PC-3 (cell line): ENCODE results near the gene CEP41. TPM values are rescaled to one million over a fixed set of nuclear protein-coding genes. Genes with fewer than 3 reads are reported as not detected.

ENCODE experiments used
- ATAC-seq: fragments of 200-7000 bp; cut with Tn5 transposase; 2 replicates; pipeline ENCODE4 v1.9.1; 2020; ENCODE audit warnings: mild to moderate bottlenecking, moderate library complexity
- BruUV-seq: library from RNA; stranded (reverse); fragments of 400-500 nt; replicated peaks from 2 replicates; lab custom pipeline; 2021; lab: Mats Ljungman, UMichigan
- CTCF ChIA-PET: fragments of 300-600 bp; sonication (Branson Sonifier 250); formaldehyde crosslinking; loops from one replicate; lab custom pipeline; 2022; ENCODE audit warnings: antibody characterized with exemption; lab: Charles Lee
- POLR2A ChIA-PET: fragments of 300-600 bp; sonication (Branson Sonifier 250); formaldehyde crosslinking; loops from one replicate; lab custom pipeline; 2022; ENCODE audit warnings: antibody characterized with exemption; ENCODE audit not compliant: unreplicated experiment; lab: Charles Lee
- DNase-seq: peaks from one replicate; pipeline ENCODE4 v3.0.0-alpha.2; 2015
- H2AFZ ChIP-seq: fragments of 300-600 bp; sonication (generic); 2 replicates; pipeline ENCODE4 v1.6.0; 2016; ENCODE audit warnings: antibody characterized with exemption, low read length
- H3F3A ChIP-seq: fragments of 300-600 bp; sonication (generic); one replicate; pipeline ENCODE4 v1.6.0; 2017; ENCODE audit warnings: antibody characterized with exemption, low read length, control low read depth, mild to moderate bottlenecking; ENCODE audit not compliant: unreplicated experiment
- H3K27ac ChIP-seq: fragments of 300-600 bp; sonication (generic); 2 replicates; pipeline ENCODE4 v1.5.1; 2016; ENCODE audit warnings: mild to moderate bottlenecking, low read length
- H3K27me3 ChIP-seq: fragments of 300-600 bp; sonication (generic); 2 replicates; pipeline ENCODE4 v1.6.1; 2016; ENCODE audit warnings: low read length, mixed read lengths
- H3K36me3 ChIP-seq: fragments of 300-600 bp; sonication (generic); 2 replicates; pipeline ENCODE4 v1.6.1; 2016; ENCODE audit warnings: low read depth, mixed run types, low read length, mixed read lengths
- H3K4me1 ChIP-seq: fragments of 300-600 bp; sonication (generic); 2 replicates; pipeline ENCODE4 v1.5.1; 2016; ENCODE audit warnings: low read length; ENCODE audit not compliant: insufficient read depth
- H3K4me2 ChIP-seq: fragments of 300-600 bp; sonication (generic); 2 replicates; pipeline ENCODE4 v1.6.0; 2016; ENCODE audit warnings: low read length
- H3K4me3 ChIP-seq: fragments of 300-600 bp; sonication (generic); 2 replicates; pipeline ENCODE4 v1.5.1; 2016; ENCODE audit warnings: mild to moderate bottlenecking, low read length, mixed read lengths
- H3K79me2 ChIP-seq: fragments of 300-600 bp; sonication (generic); 2 replicates; pipeline ENCODE4 v1.6.1; 2017; ENCODE audit warnings: low read length, mixed read lengths
- H3K9ac ChIP-seq: fragments of 300-600 bp; sonication (generic); 2 replicates; pipeline ENCODE4 v1.6.0; 2016; ENCODE audit warnings: mild to moderate bottlenecking, low read length
- H3K9me2 ChIP-seq: fragments of 300-600 bp; sonication (generic); replicated peaks from 2 replicates; pipeline ENCODE4 v1.6.1; 2016; ENCODE audit warnings: mixed run types, low read length, mixed read lengths
- H3K9me3 ChIP-seq: fragments of 300-600 bp; sonication (generic); 2 replicates; pipeline ENCODE4 v1.6.1; 2016; ENCODE audit warnings: low read length, mixed read lengths
- H4K20me1 ChIP-seq: fragments of 300-600 bp; sonication (generic); 2 replicates; pipeline ENCODE4 v1.6.1; 2016; ENCODE audit warnings: low read length, mixed read lengths
- EZH2 ChIP-seq: fragments of 300-600 bp; sonication (generic); IDR thresholded peaks from one replicate; pipeline ENCODE4 v1.6.1; 2017; ENCODE audit warnings: antibody characterized with exemption, mild to moderate bottlenecking, low read length; ENCODE audit not compliant: unreplicated experiment
- EZH2phosphoT487 ChIP-seq: fragments of 300-600 bp; sonication (generic); IDR thresholded peaks from 2 replicates; pipeline ENCODE4 v1.6.1; 2018; ENCODE audit warnings: mild to moderate bottlenecking, antibody characterized with exemption, low read length, borderline replicate concordance
- intact Hi-C: fragments of 100-400 bp; cut with micrococcal nuclease; formaldehyde crosslinking; loops from 2 replicates; pipeline ENCODE4 v1.9.0; 2023
- total RNA-seq: library from RNA; depleted of rRNA; stranded (reverse); fragments of >200 nt; gene quantifications from 2 replicates; pipeline ENCODE4 v1.2.3, GENCODE V29; 2014
- TF ChIP-seq, protein P1 (sequence below): fragments of 300-600 bp; sonication (generic); conservative IDR thresholded peaks from 2 replicates; pipeline ENCODE4 v1.5.1; 2017; ENCODE audit warnings: antibody characterized with exemption, low read depth, mild to moderate bottlenecking, low read length

The CEP41 gene
- total RNA-seq, 1 experiment from 2014 or later: 10.4 TPM

DNA sequence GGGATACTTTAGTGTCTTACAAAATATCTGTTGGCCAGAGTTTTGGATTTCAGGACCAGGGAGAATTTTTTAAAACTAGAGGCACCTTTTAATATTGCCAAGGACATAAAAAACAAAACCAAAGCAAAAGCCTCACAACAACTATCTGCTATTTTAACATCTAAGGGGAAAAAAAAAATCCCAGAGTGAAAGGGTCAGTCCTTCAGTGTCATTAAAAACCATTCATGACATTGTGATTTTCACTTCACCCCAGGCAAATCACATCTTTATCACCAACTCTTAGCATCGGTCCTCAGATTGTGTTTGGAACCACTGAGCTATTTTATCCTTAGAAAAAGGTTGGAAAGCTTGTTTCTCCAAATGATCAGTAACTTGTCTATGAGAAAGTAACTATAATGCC, 10.7 kb downstream of the CEP41 start:
- Histone ChIP-seq H3F3A (no peaks in the 10 kb centered on the region), H3K36me3 (no peaks in the 10 kb centered on the region; the same call in 1 of the 2 replicates), H3K79me2 (no peaks in the 10 kb centered on the region), H3K9me3 (no peaks in the 10 kb centered on the region), H3K4me3 (no peak overlapping the region), H3K4me2 (no peak overlapping the region), H3K27me3 (no peaks in the 10 kb centered on the region), H3K9me2 (no peaks in the 10 kb centered on the region), H3K27ac (no peak overlapping the region), H3K4me1 (peaks cover 10% of the 10 kb centered on the region), H3K9ac (no peak overlapping the region), H4K20me1 (no peaks in the 10 kb centered on the region), H2AFZ (no peak overlapping the region)
- intact Hi-C loops: no loop called here
- no peak for ATAC-seq
- no TSS peak for BruUV-seq
- TF ChIP-seq EZH2phosphoT487 (no peak), EZH2 (no peak)
- DNase-seq: no peak
- ChIA-PET CTCF (no interaction called here), POLR2A (no interaction called here)

DNA sequence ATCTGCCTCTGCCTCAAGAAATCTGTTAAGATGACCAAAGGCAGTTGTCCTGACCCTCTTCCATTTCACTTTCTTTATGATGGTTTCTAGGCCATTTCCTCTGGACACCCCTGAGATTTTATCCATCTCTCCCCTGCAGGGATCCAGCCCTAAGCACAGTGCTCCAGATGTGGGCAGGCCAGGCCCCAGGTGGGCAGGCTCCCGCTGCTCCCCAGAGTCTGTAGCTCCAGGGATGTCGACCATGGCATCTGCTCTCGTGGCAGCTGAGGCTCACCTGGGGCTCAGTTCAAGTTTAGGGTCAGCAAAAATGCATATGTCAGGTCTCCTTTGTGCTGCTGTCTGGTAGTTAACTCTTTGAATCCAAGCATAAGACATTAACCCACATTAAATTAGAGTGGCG, 11.8 kb downstream of the CEP41 start:
- Histone ChIP-seq H2AFZ (no peak overlapping the region), H4K20me1 (no peaks in the 10 kb centered on the region), H3K4me1 (peaks cover 10% of the 10 kb centered on the region), H3K4me3 (no peak overlapping the region), H3K4me2 (no peak overlapping the region), H3K36me3 (no peaks in the 10 kb centered on the region; the same call in 1 of the 2 replicates), H3K27ac (no peak overlapping the region), H3K27me3 (no peaks in the 10 kb centered on the region), H3F3A (no peaks in the 10 kb centered on the region), H3K9ac (no peak overlapping the region), H3K9me2 (no peaks in the 10 kb centered on the region), H3K9me3 (no peaks in the 10 kb centered on the region), H3K79me2 (no peaks in the 10 kb centered on the region)
- no peak for DNase-seq
- ATAC-seq: no peak
- POLR2A ChIA-PET: no interaction called here
- CTCF ChIA-PET: no interaction called here
- intact Hi-C loops: loop anchor here (10.0 kb wide), 2 partner anchors 184 to 354 kb away; partner anchors contain the start of gene KLHDC10
- BruUV-seq: no TSS peak
- TF ChIP-seq, protein P1, sequence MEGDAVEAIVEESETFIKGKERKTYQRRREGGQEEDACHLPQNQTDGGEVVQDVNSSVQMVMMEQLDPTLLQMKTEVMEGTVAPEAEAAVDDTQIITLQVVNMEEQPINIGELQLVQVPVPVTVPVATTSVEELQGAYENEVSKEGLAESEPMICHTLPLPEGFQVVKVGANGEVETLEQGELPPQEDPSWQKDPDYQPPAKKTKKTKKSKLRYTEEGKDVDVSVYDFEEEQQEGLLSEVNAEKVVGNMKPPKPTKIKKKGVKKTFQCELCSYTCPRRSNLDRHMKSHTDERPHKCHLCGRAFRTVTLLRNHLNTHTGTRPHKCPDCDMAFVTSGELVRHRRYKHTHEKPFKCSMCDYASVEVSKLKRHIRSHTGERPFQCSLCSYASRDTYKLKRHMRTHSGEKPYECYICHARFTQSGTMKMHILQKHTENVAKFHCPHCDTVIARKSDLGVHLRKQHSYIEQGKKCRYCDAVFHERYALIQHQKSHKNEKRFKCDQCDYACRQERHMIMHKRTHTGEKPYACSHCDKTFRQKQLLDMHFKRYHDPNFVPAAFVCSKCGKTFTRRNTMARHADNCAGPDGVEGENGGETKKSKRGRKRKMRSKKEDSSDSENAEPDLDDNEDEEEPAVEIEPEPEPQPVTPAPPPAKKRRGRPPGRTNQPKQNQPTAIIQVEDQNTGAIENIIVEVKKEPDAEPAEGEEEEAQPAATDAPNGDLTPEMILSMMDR: no peak
- TF ChIP-seq EZH2 (no peak), EZH2phosphoT487 (no peak)

DNA sequence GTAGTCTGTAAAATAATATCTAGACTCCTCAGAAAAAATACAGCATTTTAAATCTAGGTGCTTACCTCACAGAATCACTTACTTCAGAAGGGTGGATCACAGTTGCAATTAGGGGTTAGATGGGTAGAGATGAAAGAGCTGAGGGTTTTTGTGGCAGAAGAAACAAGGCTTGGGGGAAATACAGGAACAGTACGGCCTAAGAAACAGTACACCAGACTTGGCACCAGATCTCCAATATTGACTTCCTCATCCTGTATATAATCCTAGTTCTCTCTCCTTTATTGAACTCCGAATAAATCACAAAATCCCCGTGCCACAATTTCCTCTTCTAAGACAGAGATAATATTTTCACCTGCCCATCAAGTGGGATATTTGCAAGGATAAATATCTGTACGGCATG, 14.3 kb downstream of the CEP41 start:
- H3K4me2 ChIP-seq: no peak overlapping the region
- ChIA-PET CTCF (no interaction called here), POLR2A (no interaction called here)
- H3K4me3 ChIP-seq: no peak overlapping the region
- no peak overlapping the region for H3K9ac ChIP-seq
- ATAC-seq (no peak), DNase-seq (no peak)
- H3K79me2 ChIP-seq: no peaks in the 10 kb centered on the region
- H4K20me1 ChIP-seq: no peaks in the 10 kb centered on the region
- H3K9me3 ChIP-seq: no peaks in the 10 kb centered on the region
- H3K27ac ChIP-seq: no peak overlapping the region
- BruUV-seq: no TSS peak
- no peaks in the 10 kb centered on the region for H3K4me1 ChIP-seq
- H2AFZ ChIP-seq: no peak overlapping the region
- H3K27me3 ChIP-seq: no peaks in the 10 kb centered on the region
- intact Hi-C loops: loop anchor here (10.0 kb wide), 2 partner anchors 182 to 352 kb away; partner anchors contain the start of gene KLHDC10
- TF ChIP-seq EZH2 (no peak), EZH2phosphoT487 (no peak)
- TF ChIP-seq, protein P1: no peak
- no peaks in the 10 kb centered on the region for H3K9me2 ChIP-seq
- no peaks in the 10 kb centered on the region for H3F3A ChIP-seq
- H3K36me3 ChIP-seq: no peaks in the 10 kb centered on the region; the same call in 1 of the 2 replicates
